Ascending aorta (tissue), 2 donors: ENCODE results near the gene LCE1F. TPM values are rescaled to one million over a fixed set of nuclear protein-coding genes. Genes with fewer than 3 reads are reported as not detected.

Source experiments
- DNase-seq, 2 donors: peaks; one replicate each; pipeline ENCODE4 v3.0.0-alpha.2; 2019; ENCODE audit warnings: low spot score in 2 of 2
- H3K27ac ChIP-seq, 2 donors: fragments of 200-600 bp; sonication (generic); one replicate each; pipeline ENCODE4 v1.5.1; 2016 to 2017; ENCODE audit warnings: mild to moderate bottlenecking in 1 of 2
- H3K27me3 ChIP-seq: fragments of 200-600 bp; sonication (generic); one replicate; pipeline ENCODE4 v1.5.1; 2017
- H3K36me3 ChIP-seq, 2 donors: fragments of 200-600 bp; sonication (generic); one replicate each; pipeline ENCODE4 v1.5.1; 2016
- H3K4me1 ChIP-seq, 2 donors: fragments of 200-600 bp; sonication (generic); one replicate each; pipeline ENCODE4 v1.5.1; 2016 to 2017; ENCODE audit warnings: mild to moderate bottlenecking in 1 of 2
- H3K4me3 ChIP-seq, 2 donors: fragments of 200-600 bp; sonication (generic); one replicate each; pipeline ENCODE4 v1.5.1; 2016 to 2017; ENCODE audit warnings: mild to moderate bottlenecking in 1 of 2
- H3K9me3 ChIP-seq, 2 donors: fragments of 200-600 bp; sonication (generic); one replicate each; pipeline ENCODE4 v1.5.1; 2016
- intact Hi-C: fragments of 100-400 bp; cut with DNase I; formaldehyde crosslinking; loops from one replicate; pipeline ENCODE4 v1.15.1; 2023
- total RNA-seq: library from RNA; depleted of rRNA; stranded (reverse); fragments of >200 nt; gene quantifications from one replicate; pipeline ENCODE4 v1.1.0, GENCODE V29; 2016
- TF ChIP-seq, protein P1 (sequence below), 3 experiments: fragments of 200-600 bp in 2 of 3; fragments of 450-650 bp in 1 of 3; sonication (generic) in 2 of 3; IDR thresholded peaks; one replicate each; pipeline ENCODE4 v1.5.1; 2016 to 2019; ENCODE audit warnings: antibody characterized with exemption in 3 of 3, mild to moderate bottlenecking in 1 of 3, moderate library complexity in 1 of 3

Gene LCE1F
- total RNA-seq, 1 donor from 2014 or later = not detected

DNA sequence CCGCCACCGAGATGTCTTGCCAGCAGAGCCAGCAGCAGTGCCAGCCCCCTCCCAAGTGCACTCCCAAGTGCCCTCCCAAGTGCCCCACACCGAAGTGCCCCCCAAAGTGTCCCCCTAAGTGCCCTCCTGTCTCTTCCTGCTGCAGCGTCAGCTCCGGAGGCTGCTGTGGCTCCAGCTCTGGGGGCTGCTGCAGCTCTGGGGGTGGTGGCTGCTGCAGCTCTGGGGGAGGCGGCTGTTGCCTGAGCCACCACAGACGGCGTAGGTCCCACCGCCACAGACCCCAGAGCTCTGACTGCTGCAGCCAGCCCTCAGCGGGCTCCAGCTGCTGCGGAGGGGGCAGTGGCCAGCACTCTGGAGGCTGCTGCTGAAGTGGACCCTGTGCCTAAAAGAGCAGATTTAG lies 1.4 kb downstream of the LCE1F start:
- H3K4me3 ChIP-seq = no peak overlapping the region
- intact Hi-C loops = no loop called here
- DNase-seq = no peak
- H3K9me3 ChIP-seq = no peaks in the 10 kb centered on the region
- no peak overlapping the region for H3K27ac ChIP-seq
- H3K36me3 ChIP-seq = no peaks in the 10 kb centered on the region
- TF ChIP-seq, protein P1, sequence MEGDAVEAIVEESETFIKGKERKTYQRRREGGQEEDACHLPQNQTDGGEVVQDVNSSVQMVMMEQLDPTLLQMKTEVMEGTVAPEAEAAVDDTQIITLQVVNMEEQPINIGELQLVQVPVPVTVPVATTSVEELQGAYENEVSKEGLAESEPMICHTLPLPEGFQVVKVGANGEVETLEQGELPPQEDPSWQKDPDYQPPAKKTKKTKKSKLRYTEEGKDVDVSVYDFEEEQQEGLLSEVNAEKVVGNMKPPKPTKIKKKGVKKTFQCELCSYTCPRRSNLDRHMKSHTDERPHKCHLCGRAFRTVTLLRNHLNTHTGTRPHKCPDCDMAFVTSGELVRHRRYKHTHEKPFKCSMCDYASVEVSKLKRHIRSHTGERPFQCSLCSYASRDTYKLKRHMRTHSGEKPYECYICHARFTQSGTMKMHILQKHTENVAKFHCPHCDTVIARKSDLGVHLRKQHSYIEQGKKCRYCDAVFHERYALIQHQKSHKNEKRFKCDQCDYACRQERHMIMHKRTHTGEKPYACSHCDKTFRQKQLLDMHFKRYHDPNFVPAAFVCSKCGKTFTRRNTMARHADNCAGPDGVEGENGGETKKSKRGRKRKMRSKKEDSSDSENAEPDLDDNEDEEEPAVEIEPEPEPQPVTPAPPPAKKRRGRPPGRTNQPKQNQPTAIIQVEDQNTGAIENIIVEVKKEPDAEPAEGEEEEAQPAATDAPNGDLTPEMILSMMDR (IDR thresholded peaks at IDR 0.05) = no peak
- no peaks in the 10 kb centered on the region for H3K27me3 ChIP-seq
- no peaks in the 10 kb centered on the region for H3K4me1 ChIP-seq

DNA sequence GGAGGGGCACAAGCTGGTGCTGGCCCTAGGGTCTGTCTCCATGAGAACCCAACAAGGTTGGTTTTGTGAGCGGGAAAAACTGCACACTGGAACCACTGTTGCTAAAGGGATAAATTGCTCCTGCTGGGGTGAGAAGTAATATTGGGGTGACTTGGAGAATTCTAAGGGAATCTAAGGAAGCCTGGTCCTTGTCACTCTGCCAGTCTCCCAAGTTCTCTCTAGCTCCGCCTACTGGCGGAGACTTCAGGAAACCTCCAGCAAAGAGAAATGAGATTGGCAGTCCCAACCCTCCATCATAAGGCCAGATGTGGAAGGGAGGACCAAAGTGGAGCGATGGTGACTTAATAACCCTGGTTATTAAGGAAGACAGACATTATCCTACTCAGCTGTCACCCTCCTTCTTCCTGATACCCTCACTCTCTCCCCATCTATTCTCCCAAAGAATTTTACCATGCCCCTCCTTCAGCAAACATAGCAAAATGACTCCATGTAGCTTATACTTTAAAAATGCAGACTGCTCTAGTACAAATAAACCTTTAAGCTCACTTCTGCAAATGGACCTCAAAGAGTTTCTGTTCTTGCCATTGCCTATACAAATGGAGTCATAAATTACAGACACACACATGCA lies 2.7 kb downstream of the LCE1F start:
- H3K4me3 ChIP-seq = no peak overlapping the region
- no peaks in the 10 kb centered on the region for H3K4me1 ChIP-seq
- DNase-seq = no peak
- intact Hi-C loops = no loop called here
- H3K9me3 ChIP-seq = no peaks in the 10 kb centered on the region
- TF ChIP-seq, protein P1 (IDR thresholded peaks at IDR 0.05) = no peak
- no peaks in the 10 kb centered on the region for H3K36me3 ChIP-seq
- no peaks in the 10 kb centered on the region for H3K27me3 ChIP-seq
- no peak overlapping the region for H3K27ac ChIP-seq

DNA sequence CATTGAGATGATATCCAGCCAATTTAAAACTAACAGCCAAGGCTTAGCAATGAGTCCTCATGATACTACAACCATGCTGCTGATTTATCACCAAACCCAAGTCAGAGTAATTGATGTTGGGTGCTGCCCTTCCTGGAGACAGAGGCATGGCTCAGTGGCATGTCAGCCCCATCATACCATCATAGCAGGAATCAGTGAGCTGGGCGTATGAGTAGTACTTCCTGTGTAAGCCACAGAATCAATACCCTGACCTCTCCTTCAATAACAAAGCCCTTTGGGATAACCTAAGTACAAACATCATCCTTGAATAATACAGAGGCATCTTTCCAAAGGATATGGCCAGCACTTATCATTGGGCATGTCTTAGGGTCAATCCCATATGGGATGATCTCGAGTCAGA lies 8.2 kb downstream of the LCE1F start:
- intact Hi-C loops = no loop called here
- TF ChIP-seq, protein P1 (IDR thresholded peaks at IDR 0.05) = no peak
- no peaks in the 10 kb centered on the region for H3K4me1 ChIP-seq
- H3K4me3 ChIP-seq = no peak overlapping the region
- no peaks in the 10 kb centered on the region for H3K27me3 ChIP-seq
- no peak for DNase-seq
- H3K27ac ChIP-seq = no peak overlapping the region
- H3K9me3 ChIP-seq = no peaks in the 10 kb centered on the region
- no peaks in the 10 kb centered on the region for H3K36me3 ChIP-seq

GRCh38 chr1:152786077-152786476 lies 11.1 kb downstream of the LCE1F start, which contains the start of gene LCE1E:
TSS of gene LCE1E (plus strand) at chr1:152786257. CDS start at chr1:152787300, 1,043 bp downstream.
- H3K4me3 ChIP-seq = no peak within 1 kb of the TSS
- no peaks in the 10 kb centered on the region for H3K4me1 ChIP-seq
- no peak for DNase-seq
- intact Hi-C loops = no loop called here
- H3K27ac ChIP-seq = no peak within 1 kb of the TSS
- no peaks in the 10 kb centered on the region for H3K27me3 ChIP-seq
- H3K9me3 ChIP-seq = no peaks in the 10 kb centered on the region
- TF ChIP-seq, protein P1 (IDR thresholded peaks at IDR 0.05) = no peak
- H3K36me3 ChIP-seq = no peaks in the 10 kb centered on the region

- DNase-seq = no peak
- Histone ChIP-seq H3K36me3 (no peaks in the 10 kb centered on the region), H3K4me1 (no peaks in the 10 kb centered on the region), H3K4me3 (no peak overlapping the region), H3K27me3 (no peaks in the 10 kb centered on the region), H3K9me3 (no peaks in the 10 kb centered on the region), H3K27ac (no peak overlapping the region)
- TF ChIP-seq, protein P1 (IDR thresholded peaks at IDR 0.05) = no peak
- intact Hi-C loops = no loop called here
These were observed 20.7 kb downstream of the LCE1F start for GRCh38 chr1:152795686-152796085.

DNA sequence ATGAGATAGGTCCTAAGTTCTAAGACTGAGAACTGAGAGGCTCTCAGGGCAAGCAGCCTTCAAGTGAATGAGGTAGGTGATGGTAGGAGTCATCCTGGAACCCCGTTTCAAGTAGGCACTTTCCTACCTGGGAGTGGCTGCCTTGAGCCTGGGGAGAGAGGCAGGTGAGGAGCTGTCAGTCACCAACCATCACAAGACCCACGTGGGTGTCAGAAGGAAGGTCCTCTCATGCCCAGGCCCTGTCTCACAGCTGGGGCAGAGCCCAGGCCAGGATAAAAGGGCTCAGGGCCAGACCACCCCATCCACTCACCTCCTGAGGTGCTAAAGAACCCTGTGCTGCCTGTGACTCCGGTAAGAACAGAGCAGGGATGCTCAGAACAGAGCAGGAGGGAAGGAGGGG lies 21.5 kb downstream of the LCE1F start, which contains the start of gene LCE1D:
LCE1D (plus strand) TSS at position 301 of the 400 bp plus-strand sequence. CDS start 1,074 bp downstream, outside the sequence.
- Histone ChIP-seq H3K9me3 (no peaks in the 10 kb centered on the region), H3K4me3 (no peak within 1 kb of the TSS), H3K27ac (no peak within 1 kb of the TSS), H3K36me3 (no peaks in the 10 kb centered on the region), H3K27me3 (no peaks in the 10 kb centered on the region), H3K4me1 (no peaks in the 10 kb centered on the region)
- TF ChIP-seq, protein P1 (IDR thresholded peaks at IDR 0.05) = no peak
- no peak for DNase-seq
- intact Hi-C loops = no loop called here
